WTC11 (cell line): ENCODE results near the gene SRRT. TPM values are rescaled to one million over a fixed set of nuclear protein-coding genes. Genes with fewer than 3 reads are reported as not detected.

Experiments used
- ATAC-seq: fragments of 200-7000 bp; cut with Tn5 transposase; 2 replicates; pipeline ENCODE4 v1.10.0; 2021; ENCODE audit warnings: mild to moderate bottlenecking, moderate library complexity
- CTCF ChIA-PET: fragments of 300-600 bp; sonication (Branson Sonifier 250); formaldehyde crosslinking; loops from one replicate; lab custom pipeline; 2021; ENCODE audit warnings: antibody characterized with exemption; lab: Charles Lee
- POLR2A ChIA-PET: fragments of 350-600 bp; sonication (Branson Sonifier 250); formaldehyde crosslinking; loops from one replicate; lab custom pipeline; 2021; ENCODE audit warnings: antibody characterized with exemption; lab: Charles Lee
- DNase-seq: peaks from one replicate; pipeline ENCODE4 v3.0.0; 2021; ENCODE audit warnings: low spot score
- H3K27ac Mint-ChIP-seq: 2 replicates; pipeline ENCODE4 v1.8.0; 2021; ENCODE audit warnings: mixed read lengths
- H3K27me3 Mint-ChIP-seq: 2 replicates; pipeline ENCODE4 v1.8.0; 2021; ENCODE audit warnings: low read depth, mild to moderate bottlenecking, moderate library complexity, mixed read lengths
- H3K36me3 Mint-ChIP-seq: 2 replicates; pipeline ENCODE4 v1.8.0; 2021; ENCODE audit warnings: mixed read lengths
- H3K4me1 Mint-ChIP-seq: 2 replicates; pipeline ENCODE4 v1.8.0; 2022; ENCODE audit warnings: mixed read lengths
- H3K4me3 Mint-ChIP-seq: 2 replicates; pipeline ENCODE4 v1.8.0; 2021; ENCODE audit warnings: mild to moderate bottlenecking, moderate library complexity, mixed read lengths
- H3K9me3 Mint-ChIP-seq: 2 replicates; pipeline ENCODE4 v1.8.0; 2021; ENCODE audit warnings: mixed read lengths
- NFE2L1 ChIP-seq: sonication (generic); formaldehyde crosslinking; IDR thresholded peaks from 2 replicates; pipeline ENCODE4 v1.8.1; 2023; ENCODE audit warnings: missing genetic modification reagents
- NFYB ChIP-seq: sonication (generic); formaldehyde crosslinking; conservative IDR thresholded peaks from 2 replicates; pipeline ENCODE4 v1.8.0; 2022; ENCODE audit warnings: low read depth, missing genetic modification reagents
- OVOL2 ChIP-seq: fragments of 250-450 bp; sonication (Bioruptor Pico); IDR thresholded peaks from 2 replicates; pipeline ENCODE4 v1.9.0; 2021; ENCODE audit warnings: mild to moderate bottlenecking, borderline replicate concordance
- TP53 ChIP-seq: sonication (generic); formaldehyde crosslinking; IDR thresholded peaks from 2 replicates; pipeline ENCODE4 v1.8.1; 2023; ENCODE audit warnings: mild to moderate bottlenecking, missing genetic modification reagents
- ZNF121 ChIP-seq: sonication (generic); formaldehyde crosslinking; IDR thresholded peaks from 2 replicates; pipeline ENCODE4 v1.8.0; 2023; ENCODE audit warnings: missing genetic modification reagents
- ZNF232 ChIP-seq: sonication (generic); formaldehyde crosslinking; IDR thresholded peaks from 2 replicates; pipeline ENCODE4 v1.8.0; 2022; ENCODE audit warnings: mild to moderate bottlenecking, missing genetic modification reagents
- ZNF416 ChIP-seq: fragments of 250-450 bp; sonication (Bioruptor Pico); IDR thresholded peaks from 2 replicates; pipeline ENCODE4 v1.9.0; 2021; ENCODE audit warnings: mild to moderate bottlenecking, inconsistent platforms
- ZNF423 ChIP-seq: fragments of 250-450 bp; sonication (Bioruptor Pico); IDR thresholded peaks from 2 replicates; pipeline ENCODE4 v2.1.2; 2022; ENCODE audit warnings: mild to moderate bottlenecking, moderate library complexity
- total RNA-seq: library from RNA; stranded (reverse); gene quantifications from 3 replicates; pipeline ENCODE4 v1.2.3, GENCODE V29; 2021
- TF ChIP-seq, protein P1 (sequence below): sonication (generic); formaldehyde crosslinking; IDR thresholded peaks from 2 replicates; pipeline ENCODE4 v1.8.1; 2022; ENCODE audit warnings: missing genetic modification reagents, borderline replicate concordance
- TF ChIP-seq, protein P2 (sequence below): sonication (generic); formaldehyde crosslinking; IDR thresholded peaks from 2 replicates; pipeline ENCODE4 v1.8.1; 2023; ENCODE audit warnings: mild to moderate bottlenecking, missing genetic modification reagents
- TF ChIP-seq, protein P3 (sequence below): sonication (generic); formaldehyde crosslinking; IDR thresholded peaks from 2 replicates; pipeline ENCODE4 v1.8.0; 2022; ENCODE audit warnings: missing genetic modification reagents
- TF ChIP-seq, protein P4 (sequence below): sonication (generic); formaldehyde crosslinking; IDR thresholded peaks from 2 replicates; pipeline ENCODE4 v1.8.1; 2023; ENCODE audit warnings: mild to moderate bottlenecking, missing genetic modification reagents, borderline replicate concordance
- TF ChIP-seq, protein P5 (sequence below): sonication (generic); formaldehyde crosslinking; conservative IDR thresholded peaks from 2 replicates; pipeline ENCODE4 v1.8.1; 2022; ENCODE audit warnings: mild to moderate bottlenecking, missing genetic modification reagents
- TF ChIP-seq, protein P6 (sequence below): sonication (generic); formaldehyde crosslinking; IDR thresholded peaks from 2 replicates; pipeline ENCODE4 v1.8.1; 2022; ENCODE audit warnings: low read depth, mild to moderate bottlenecking, moderate library complexity, missing genetic modification reagents, borderline replicate concordance
- TF ChIP-seq, protein P7 (sequence below): sonication (generic); formaldehyde crosslinking; IDR thresholded peaks from 2 replicates; pipeline ENCODE4 v1.8.1; 2023; ENCODE audit warnings: mild to moderate bottlenecking, missing genetic modification reagents, moderate library complexity

The SRRT gene
- total RNA-seq, 1 experiment from 2014 or later: 238 TPM

DNA sequence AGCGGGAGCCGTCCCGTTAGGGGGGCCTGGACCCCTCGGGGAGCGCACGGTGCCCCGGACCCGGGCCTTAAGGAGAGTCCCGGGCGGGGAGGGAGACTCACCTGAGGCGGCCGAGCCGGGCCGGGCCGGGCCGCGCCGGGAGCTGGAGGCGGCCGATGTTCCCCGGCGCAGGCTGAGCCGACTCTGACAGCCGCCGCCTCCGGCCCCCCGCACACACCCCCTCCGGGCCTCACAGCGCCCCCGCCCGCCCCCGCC is 20.7 kb downstream of the SRRT start, which contains the start of gene ACHE:
Gene ACHE, minus strand, starts transcription at position 188 of the 255 bp plus-strand sequence. CDS start 1,656 bp downstream, outside the sequence.
- Mint-ChIP-seq H3K4me1 (peaks cover 32% of the 10 kb centered on the region), H3K4me3 (peak within 1 kb of the TSS; percentile 74), H3K9me3 (no peaks in the 10 kb centered on the region), H3K36me3 (no peaks in the 10 kb centered on the region), H3K27me3 (peaks cover 32% of the 10 kb centered on the region), H3K27ac (no peak within 1 kb of the TSS)
- ChIA-PET CTCF (interaction anchor here (1.0 to 3.2 kb wide), 16 partner anchors 16 to 336 kb away, joined by 3 to 30 read pairs (median 6); partner anchors contain the start of genes MUC3A, PLOD3 and ZNHIT1), POLR2A (interaction anchor here (1.4 kb wide), 1 partner anchor 70 kb away, joined by 4 read pairs; no protein-coding TSS in a partner anchor)
- ATAC-seq (peak; percentile 6), DNase-seq (no peak)
- TF ChIP-seq, protein P1, sequence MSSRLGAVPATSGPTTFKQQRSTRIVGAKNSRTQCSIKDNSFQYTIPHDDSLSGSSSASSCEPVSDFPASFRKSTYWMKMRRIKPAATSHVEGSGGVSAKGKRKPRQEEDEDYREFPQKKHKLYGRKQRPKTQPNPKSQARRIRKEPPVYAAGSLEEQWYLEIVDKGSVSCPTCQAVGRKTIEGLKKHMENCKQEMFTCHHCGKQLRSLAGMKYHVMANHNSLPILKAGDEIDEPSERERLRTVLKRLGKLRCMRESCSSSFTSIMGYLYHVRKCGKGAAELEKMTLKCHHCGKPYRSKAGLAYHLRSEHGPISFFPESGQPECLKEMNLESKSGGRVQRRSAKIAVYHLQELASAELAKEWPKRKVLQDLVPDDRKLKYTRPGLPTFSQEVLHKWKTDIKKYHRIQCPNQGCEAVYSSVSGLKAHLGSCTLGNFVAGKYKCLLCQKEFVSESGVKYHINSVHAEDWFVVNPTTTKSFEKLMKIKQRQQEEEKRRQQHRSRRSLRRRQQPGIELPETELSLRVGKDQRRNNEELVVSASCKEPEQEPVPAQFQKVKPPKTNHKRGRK (CRISPR knock-in tag): no peak
- TF ChIP-seq, protein P2, sequence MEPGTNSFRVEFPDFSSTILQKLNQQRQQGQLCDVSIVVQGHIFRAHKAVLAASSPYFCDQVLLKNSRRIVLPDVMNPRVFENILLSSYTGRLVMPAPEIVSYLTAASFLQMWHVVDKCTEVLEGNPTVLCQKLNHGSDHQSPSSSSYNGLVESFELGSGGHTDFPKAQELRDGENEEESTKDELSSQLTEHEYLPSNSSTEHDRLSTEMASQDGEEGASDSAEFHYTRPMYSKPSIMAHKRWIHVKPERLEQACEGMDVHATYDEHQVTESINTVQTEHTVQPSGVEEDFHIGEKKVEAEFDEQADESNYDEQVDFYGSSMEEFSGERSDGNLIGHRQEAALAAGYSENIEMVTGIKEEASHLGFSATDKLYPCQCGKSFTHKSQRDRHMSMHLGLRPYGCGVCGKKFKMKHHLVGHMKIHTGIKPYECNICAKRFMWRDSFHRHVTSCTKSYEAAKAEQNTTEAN (CRISPR knock-in tag): no peak
- TF ChIP-seq, protein P3, sequence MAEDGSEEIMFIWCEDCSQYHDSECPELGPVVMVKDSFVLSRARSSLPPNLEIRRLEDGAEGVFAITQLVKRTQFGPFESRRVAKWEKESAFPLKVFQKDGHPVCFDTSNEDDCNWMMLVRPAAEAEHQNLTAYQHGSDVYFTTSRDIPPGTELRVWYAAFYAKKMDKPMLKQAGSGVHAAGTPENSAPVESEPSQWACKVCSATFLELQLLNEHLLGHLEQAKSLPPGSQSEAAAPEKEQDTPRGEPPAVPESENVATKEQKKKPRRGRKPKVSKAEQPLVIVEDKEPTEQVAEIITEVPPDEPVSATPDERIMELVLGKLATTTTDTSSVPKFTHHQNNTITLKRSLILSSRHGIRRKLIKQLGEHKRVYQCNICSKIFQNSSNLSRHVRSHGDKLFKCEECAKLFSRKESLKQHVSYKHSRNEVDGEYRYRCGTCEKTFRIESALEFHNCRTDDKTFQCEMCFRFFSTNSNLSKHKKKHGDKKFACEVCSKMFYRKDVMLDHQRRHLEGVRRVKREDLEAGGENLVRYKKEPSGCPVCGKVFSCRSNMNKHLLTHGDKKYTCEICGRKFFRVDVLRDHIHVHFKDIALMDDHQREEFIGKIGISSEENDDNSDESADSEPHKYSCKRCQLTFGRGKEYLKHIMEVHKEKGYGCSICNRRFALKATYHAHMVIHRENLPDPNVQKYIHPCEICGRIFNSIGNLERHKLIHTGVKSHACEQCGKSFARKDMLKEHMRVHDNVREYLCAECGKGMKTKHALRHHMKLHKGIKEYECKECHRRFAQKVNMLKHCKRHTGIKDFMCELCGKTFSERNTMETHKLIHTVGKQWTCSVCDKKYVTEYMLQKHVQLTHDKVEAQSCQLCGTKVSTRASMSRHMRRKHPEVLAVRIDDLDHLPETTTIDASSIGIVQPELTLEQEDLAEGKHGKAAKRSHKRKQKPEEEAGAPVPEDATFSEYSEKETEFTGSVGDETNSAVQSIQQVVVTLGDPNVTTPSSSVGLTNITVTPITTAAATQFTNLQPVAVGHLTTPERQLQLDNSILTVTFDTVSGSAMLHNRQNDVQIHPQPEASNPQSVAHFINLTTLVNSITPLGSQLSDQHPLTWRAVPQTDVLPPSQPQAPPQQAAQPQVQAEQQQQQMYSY (CRISPR knock-in tag): no peak
- TF ChIP-seq ZNF423 (no peak), TP53 (CRISPR knock-in tag) (no peak), ZNF121 (CRISPR knock-in tag) (no peak), NFYB (no peak), ZNF416 (no peak)
- TF ChIP-seq, protein P4, sequence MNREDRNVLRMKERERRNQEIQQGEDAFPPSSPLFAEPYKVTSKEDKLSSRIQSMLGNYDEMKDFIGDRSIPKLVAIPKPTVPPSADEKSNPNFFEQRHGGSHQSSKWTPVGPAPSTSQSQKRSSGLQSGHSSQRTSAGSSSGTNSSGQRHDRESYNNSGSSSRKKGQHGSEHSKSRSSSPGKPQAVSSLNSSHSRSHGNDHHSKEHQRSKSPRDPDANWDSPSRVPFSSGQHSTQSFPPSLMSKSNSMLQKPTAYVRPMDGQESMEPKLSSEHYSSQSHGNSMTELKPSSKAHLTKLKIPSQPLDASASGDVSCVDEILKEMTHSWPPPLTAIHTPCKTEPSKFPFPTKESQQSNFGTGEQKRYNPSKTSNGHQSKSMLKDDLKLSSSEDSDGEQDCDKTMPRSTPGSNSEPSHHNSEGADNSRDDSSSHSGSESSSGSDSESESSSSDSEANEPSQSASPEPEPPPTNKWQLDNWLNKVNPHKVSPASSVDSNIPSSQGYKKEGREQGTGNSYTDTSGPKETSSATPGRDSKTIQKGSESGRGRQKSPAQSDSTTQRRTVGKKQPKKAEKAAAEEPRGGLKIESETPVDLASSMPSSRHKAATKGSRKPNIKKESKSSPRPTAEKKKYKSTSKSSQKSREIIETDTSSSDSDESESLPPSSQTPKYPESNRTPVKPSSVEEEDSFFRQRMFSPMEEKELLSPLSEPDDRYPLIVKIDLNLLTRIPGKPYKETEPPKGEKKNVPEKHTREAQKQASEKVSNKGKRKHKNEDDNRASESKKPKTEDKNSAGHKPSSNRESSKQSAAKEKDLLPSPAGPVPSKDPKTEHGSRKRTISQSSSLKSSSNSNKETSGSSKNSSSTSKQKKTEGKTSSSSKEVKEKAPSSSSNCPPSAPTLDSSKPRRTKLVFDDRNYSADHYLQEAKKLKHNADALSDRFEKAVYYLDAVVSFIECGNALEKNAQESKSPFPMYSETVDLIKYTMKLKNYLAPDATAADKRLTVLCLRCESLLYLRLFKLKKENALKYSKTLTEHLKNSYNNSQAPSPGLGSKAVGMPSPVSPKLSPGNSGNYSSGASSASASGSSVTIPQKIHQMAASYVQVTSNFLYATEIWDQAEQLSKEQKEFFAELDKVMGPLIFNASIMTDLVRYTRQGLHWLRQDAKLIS (CRISPR knock-in tag): no peak
- TF ChIP-seq, protein P5, sequence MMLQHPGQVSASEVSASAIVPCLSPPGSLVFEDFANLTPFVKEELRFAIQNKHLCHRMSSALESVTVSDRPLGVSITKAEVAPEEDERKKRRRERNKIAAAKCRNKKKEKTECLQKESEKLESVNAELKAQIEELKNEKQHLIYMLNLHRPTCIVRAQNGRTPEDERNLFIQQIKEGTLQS (CRISPR knock-in tag): no peak
- TF ChIP-seq, protein P6, sequence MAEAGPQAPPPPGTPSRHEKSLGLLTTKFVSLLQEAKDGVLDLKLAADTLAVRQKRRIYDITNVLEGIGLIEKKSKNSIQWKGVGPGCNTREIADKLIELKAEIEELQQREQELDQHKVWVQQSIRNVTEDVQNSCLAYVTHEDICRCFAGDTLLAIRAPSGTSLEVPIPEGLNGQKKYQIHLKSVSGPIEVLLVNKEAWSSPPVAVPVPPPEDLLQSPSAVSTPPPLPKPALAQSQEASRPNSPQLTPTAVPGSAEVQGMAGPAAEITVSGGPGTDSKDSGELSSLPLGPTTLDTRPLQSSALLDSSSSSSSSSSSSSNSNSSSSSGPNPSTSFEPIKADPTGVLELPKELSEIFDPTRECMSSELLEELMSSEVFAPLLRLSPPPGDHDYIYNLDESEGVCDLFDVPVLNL (CRISPR knock-in tag): no peak

DNA sequence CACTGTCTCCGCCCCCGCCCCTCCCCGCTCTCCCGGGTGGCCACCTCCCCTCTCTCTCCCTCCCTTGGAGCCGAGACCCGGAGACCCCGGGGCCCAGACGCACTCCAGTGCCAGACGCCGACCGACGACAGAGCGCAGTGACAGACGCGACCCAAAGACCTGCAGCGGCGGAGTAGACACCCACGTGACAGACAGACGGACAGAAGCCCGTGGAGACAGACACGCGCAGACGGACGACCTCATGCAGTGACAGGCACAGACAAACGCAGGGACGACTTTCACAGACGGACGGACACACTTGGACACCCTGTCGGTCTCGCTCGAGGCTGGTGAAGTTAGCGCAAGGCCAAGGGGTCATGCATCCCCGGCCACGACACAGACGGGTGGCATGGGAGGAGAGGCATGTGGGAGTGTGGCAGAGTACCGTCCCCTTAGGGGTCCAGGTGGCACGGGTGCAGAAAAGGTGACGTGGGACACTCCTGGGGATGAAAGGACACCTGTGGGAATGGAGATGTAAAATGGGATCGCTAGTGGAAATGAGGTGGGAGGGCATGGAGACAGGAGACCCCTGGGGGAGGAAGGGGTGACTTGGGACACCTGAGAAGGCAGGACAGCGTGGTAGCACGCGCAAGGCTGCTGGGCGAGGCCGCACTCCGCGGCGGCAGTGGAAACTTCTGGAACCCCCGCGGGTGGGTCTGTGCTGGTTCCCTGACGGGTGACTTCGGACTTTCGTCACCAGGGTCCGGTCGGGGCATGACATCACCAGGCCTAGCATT is 21.2 kb downstream of the SRRT start:
- ChIA-PET POLR2A (no interaction called here), CTCF (interaction anchor here (1.0 to 3.2 kb wide), 14 partner anchors 15 to 337 kb away, joined by 3 to 30 read pairs (median 6); partner anchors contain the start of gene MUC3A)
- DNase-seq (peak; percentile 57), ATAC-seq (peak; percentile 6)
- Mint-ChIP-seq H3K4me3 (peak overlapping the region; percentile 74), H3K4me1 (peaks cover 34% of the 10 kb centered on the region), H3K27me3 (peaks cover 32% of the 10 kb centered on the region), H3K27ac (no peak overlapping the region), H3K9me3 (no peaks in the 10 kb centered on the region), H3K36me3 (no peaks in the 10 kb centered on the region)
- TF ChIP-seq, protein P3 (CRISPR knock-in tag): no peak
- TF ChIP-seq ZNF232 (CRISPR knock-in tag): 0 out of 2 replicates have a peak, but pooled peaks have one; percentile 50
- TF ChIP-seq, protein P7, sequence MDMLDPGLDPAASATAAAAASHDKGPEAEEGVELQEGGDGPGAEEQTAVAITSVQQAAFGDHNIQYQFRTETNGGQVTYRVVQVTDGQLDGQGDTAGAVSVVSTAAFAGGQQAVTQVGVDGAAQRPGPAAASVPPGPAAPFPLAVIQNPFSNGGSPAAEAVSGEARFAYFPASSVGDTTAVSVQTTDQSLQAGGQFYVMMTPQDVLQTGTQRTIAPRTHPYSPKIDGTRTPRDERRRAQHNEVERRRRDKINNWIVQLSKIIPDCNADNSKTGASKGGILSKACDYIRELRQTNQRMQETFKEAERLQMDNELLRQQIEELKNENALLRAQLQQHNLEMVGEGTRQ: peak; percentile 57
- TF ChIP-seq OVOL2: no peak
- peak; percentile 45; the same call in 1 of the 2 replicates for TF ChIP-seq NFE2L1 (CRISPR knock-in tag)
